Endothelial cell of umbilical vein (primary cell): ENCODE results near the gene SECTM1. TPM values are rescaled to one million over a fixed set of nuclear protein-coding genes. Genes with fewer than 3 reads are reported as not detected.

Source experiments
- BruUV-seq: library from RNA; stranded (reverse); fragments of 400-500 nt; replicated peaks from 2 replicates; lab custom pipeline; 2021; lab: Mats Ljungman, UMichigan
- CTCF ChIA-PET: fragments of 300-600, 350-600 bp; sonication (Branson Sonifier 250); formaldehyde crosslinking; loops from one replicate; lab custom pipeline; 2021; ENCODE audit warnings: antibody characterized with exemption, inconsistent platforms; lab: Charles Lee
- POLR2A ChIA-PET: fragments of 300-600, 350-600 bp; sonication (Branson Sonifier 250); formaldehyde crosslinking; loops from one replicate; lab custom pipeline; 2021; ENCODE audit warnings: antibody characterized with exemption, inconsistent platforms; lab: Charles Lee
- DNase-seq: peaks from one replicate; pipeline ENCODE4 v3.0.0-alpha.2; 2011; ENCODE audit warnings: low read depth, low spot score
- FAIRE-seq: peaks from 2 replicates; lab custom pipeline; 2011; peaks lifted over from hg19 to GRCh38; lab: Jason Lieb, UNC
- H2AFZ ChIP-seq: 2 replicates; pipeline ENCODE4 v1.6.0; 2012; ENCODE audit warnings: low read depth, low read length, control low read depth, inconsistent platforms
- H3K27ac ChIP-seq: 2 replicates; pipeline ENCODE4 v1.5.1; 2011; ENCODE audit warnings: low read depth, mild to moderate bottlenecking, control low read depth, low read length, moderate library complexity; ENCODE audit not compliant: insufficient read depth
- H3K27me3 ChIP-seq, 2 experiments: 2 replicates each; pipeline versions ENCODE4 v1.6.0 to v1.6.1; 2011; ENCODE audit warnings: low read length in 2 of 2, mixed read lengths in 1 of 2; ENCODE audit not compliant: control insufficient read depth in 2 of 2, insufficient read depth in 2 of 2
- H3K36me3 ChIP-seq, 2 experiments: 2 replicates in 1 of 2; 3 replicates in 1 of 2; pipeline ENCODE4 v1.5.1; 2011; ENCODE audit warnings: low read length in 2 of 2, mild to moderate bottlenecking in 1 of 2, moderate library complexity in 1 of 2; ENCODE audit not compliant: control insufficient read depth in 2 of 2, insufficient read depth in 2 of 2; ENCODE audit errors: extremely low read depth in 1 of 2
- H3K4me1 ChIP-seq: 3 replicates; pipeline ENCODE4 v1.5.1; 2011; ENCODE audit warnings: mild to moderate bottlenecking, low read length; ENCODE audit not compliant: control insufficient read depth, insufficient read depth; ENCODE audit errors: extremely low read depth
- H3K4me2 ChIP-seq: 2 replicates; pipeline ENCODE4 v1.6.1; 2011; ENCODE audit warnings: low read length, control low read depth, mixed read lengths; ENCODE audit not compliant: insufficient read depth
- H3K4me3 ChIP-seq, 3 experiments: fragments of 200-600 bp in 1 of 3; sonication (generic), shearing (Covaris generic) in 1 of 3; replicated peaks in 1 of 3; 2 replicates each; pipeline ENCODE4 v1.5.1; 2011 to 2016; ENCODE audit warnings: control low read depth in 3 of 3, low read length in 3 of 3, mild to moderate bottlenecking in 2 of 3, inconsistent platforms in 1 of 3, low read depth in 1 of 3, moderate library complexity in 1 of 3; ENCODE audit not compliant: insufficient read depth in 1 of 3
- H3K79me2 ChIP-seq: 2 replicates; pipeline ENCODE4 v1.6.0; 2012; ENCODE audit warnings: low read length, inconsistent platforms; ENCODE audit not compliant: control insufficient read depth, insufficient read depth
- H3K9ac ChIP-seq: replicated peaks from 2 replicates; pipeline ENCODE3; 2011; ENCODE audit warnings: low read length, control low read depth; ENCODE audit not compliant: insufficient read depth; ENCODE audit errors: extremely low read depth
- H3K9me1 ChIP-seq: replicated peaks from 3 replicates; pipeline ENCODE4 v1.6.0; 2011; ENCODE audit warnings: mild to moderate bottlenecking, low read length; ENCODE audit not compliant: control insufficient read depth, insufficient read depth; ENCODE audit errors: extremely low read depth
- H3K9me3 ChIP-seq: replicated peaks from 2 replicates; pipeline ENCODE4 v1.5.1; 2012; ENCODE audit warnings: low read length, inconsistent platforms; ENCODE audit not compliant: control insufficient read depth, insufficient read depth
- H4K20me1 ChIP-seq: replicated peaks from 2 replicates; pipeline ENCODE3; 2011; ENCODE audit warnings: mild to moderate bottlenecking, low read length; ENCODE audit not compliant: control insufficient read depth, insufficient read depth; ENCODE audit errors: extremely low read depth
- CTCF ChIP-seq, 2 donors: IDR thresholded peaks; 1 replicate in 1 of 2; 2 replicates in 1 of 2; pipeline ENCODE4 v1.5.1; 2011; ENCODE audit warnings: low read length in 2 of 2, mild to moderate bottlenecking in 2 of 2, moderate library complexity in 2 of 2, control low read depth in 1 of 2, inconsistent platforms in 1 of 2, low read depth in 1 of 2; ENCODE audit not compliant: insufficient read depth in 1 of 2; ENCODE audit errors: extremely low read depth in 1 of 2
- EZH2 ChIP-seq: IDR thresholded peaks from 2 replicates; pipeline ENCODE4 v1.6.1; 2012; ENCODE audit warnings: borderline replicate concordance, low read depth, mild to moderate bottlenecking, moderate library complexity, low read length, inconsistent platforms; ENCODE audit not compliant: severe bottlenecking
- FOS ChIP-seq: IDR thresholded peaks from 2 replicates; pipeline ENCODE4 v1.6.1; 2011; ENCODE audit warnings: mild to moderate bottlenecking, low read length, moderate library complexity, borderline replicate concordance; ENCODE audit not compliant: insufficient read depth
- GATA2 ChIP-seq: IDR thresholded peaks from 2 replicates; pipeline ENCODE4 v1.7.0; 2011; ENCODE audit warnings: low read depth, mild to moderate bottlenecking, moderate library complexity, mixed read lengths, low read length; ENCODE audit not compliant: insufficient read length, insufficient read depth
- JUN ChIP-seq: IDR thresholded peaks from 2 replicates; pipeline ENCODE4 v1.6.1; 2011; ENCODE audit warnings: borderline replicate concordance, low read depth; ENCODE audit not compliant: insufficient read length, insufficient read depth
- MAX ChIP-seq: IDR thresholded peaks from 2 replicates; pipeline ENCODE4 v1.6.1; 2011; ENCODE audit not compliant: insufficient read depth, insufficient read length
- MYC ChIP-seq: IDR thresholded peaks from one replicate; pipeline ENCODE4 v1.6.1; 2011; ENCODE audit warnings: mild to moderate bottlenecking, low read depth, low read length
- POLR2A ChIP-seq: IDR thresholded peaks from 2 replicates; pipeline ENCODE4 v1.6.1; 2012; ENCODE audit warnings: low read depth, mild to moderate bottlenecking, control low read depth, low read length
- POLR2AphosphoS5 ChIP-seq: IDR thresholded peaks from 2 replicates; pipeline ENCODE4 v1.6.1; 2012; ENCODE audit warnings: low read depth, mild to moderate bottlenecking, control low read depth, low read length, moderate library complexity; ENCODE audit not compliant: insufficient read depth
- dilution Hi-C: fragments of 300-500 bp; cut with MboI; formaldehyde crosslinking; loops from one replicate; pipeline ENCODE4 v1.15.0; 2019; ENCODE audit warnings: low sequenced_read_pairs; ENCODE audit not compliant: extremely low pct_ligation_motif_present
- intact Hi-C: fragments of 100-400 bp; cut with micrococcal nuclease; formaldehyde crosslinking; loops from one replicate; pipeline ENCODE4 v1.10.0; 2022
- polyA plus RNA-seq, 4 experiments: library from polyadenylated mRNA; depleted of rRNA in 3 of 4; stranded (reverse) in 3 of 4; unstranded in 1 of 4; fragments of >200 nt; gene quantifications; 2 replicates each; pipeline versions ENCODE4 v1.2.1 to v1.2.3, GENCODE V29; 2011 to 2012; ENCODE audit warnings: missing spikeins in 1 of 4
- total RNA-seq: library from RNA; stranded (reverse); gene quantifications from 2 replicates; pipeline ENCODE4 v1.2.3, GENCODE V29; 2021

SECTM1 gene
- total and polyA plus RNA-seq, 2 donors (not counting 3 experiments of a cell fraction or from before 2014, with no cell fraction given): 1.9 to 2.3 TPM

- intact Hi-C loops: no loop called here
- Histone ChIP-seq H3K9me1 (no peaks in the 10 kb centered on the region), H3K4me3 (no peak overlapping the region), H2AFZ (peak overlapping the region; percentile 11), H3K27me3 (no peaks in the 10 kb centered on the region), H3K79me2 (no peaks in the 10 kb centered on the region), H3K4me1 (no peaks in the 10 kb centered on the region), H3K9me3 (no peaks in the 10 kb centered on the region), H3K9ac (no peak overlapping the region), H3K27ac (no peak overlapping the region), H3K4me2 (no peak overlapping the region), H3K36me3 (no peaks in the 10 kb centered on the region), H4K20me1 (no peaks in the 10 kb centered on the region)
- no peak for DNase-seq
- dilution Hi-C loops: no loop called here
- no TSS peak for BruUV-seq
- TF ChIP-seq FOS: no peak
- no peak for TF ChIP-seq POLR2A
- no peak for TF ChIP-seq EZH2
- TF ChIP-seq JUN: no peak
- TF ChIP-seq POLR2AphosphoS5: no peak
- no peak for TF ChIP-seq MYC
- no peak for TF ChIP-seq MAX
- TF ChIP-seq CTCF (IDR thresholded peaks at IDR 0.05; ENCODE audit: extremely low read depth in 1 of 2, insufficient read depth in 1 of 2, low read depth in 1 of 2, low read length in 2 of 2): no peak
- no peak for TF ChIP-seq GATA2
- ChIA-PET CTCF (interaction anchor here (1.6 to 2.4 kb wide), 2 partner anchors 10 to 17 kb away, joined by 3 to 6 read pairs; no protein-coding TSS in a partner anchor), POLR2A (no interaction called here)
- no peak for FAIRE-seq
Measured at GRCh38 chr17:82349287-82349701, 15.7 kb upstream of the SECTM1 start.
